ENCODE measurements around the gene HES3.
A peak's percentile ranks its signal among the peaks of the same experiment; 100 is the strongest.

HES3 gene

DNA sequence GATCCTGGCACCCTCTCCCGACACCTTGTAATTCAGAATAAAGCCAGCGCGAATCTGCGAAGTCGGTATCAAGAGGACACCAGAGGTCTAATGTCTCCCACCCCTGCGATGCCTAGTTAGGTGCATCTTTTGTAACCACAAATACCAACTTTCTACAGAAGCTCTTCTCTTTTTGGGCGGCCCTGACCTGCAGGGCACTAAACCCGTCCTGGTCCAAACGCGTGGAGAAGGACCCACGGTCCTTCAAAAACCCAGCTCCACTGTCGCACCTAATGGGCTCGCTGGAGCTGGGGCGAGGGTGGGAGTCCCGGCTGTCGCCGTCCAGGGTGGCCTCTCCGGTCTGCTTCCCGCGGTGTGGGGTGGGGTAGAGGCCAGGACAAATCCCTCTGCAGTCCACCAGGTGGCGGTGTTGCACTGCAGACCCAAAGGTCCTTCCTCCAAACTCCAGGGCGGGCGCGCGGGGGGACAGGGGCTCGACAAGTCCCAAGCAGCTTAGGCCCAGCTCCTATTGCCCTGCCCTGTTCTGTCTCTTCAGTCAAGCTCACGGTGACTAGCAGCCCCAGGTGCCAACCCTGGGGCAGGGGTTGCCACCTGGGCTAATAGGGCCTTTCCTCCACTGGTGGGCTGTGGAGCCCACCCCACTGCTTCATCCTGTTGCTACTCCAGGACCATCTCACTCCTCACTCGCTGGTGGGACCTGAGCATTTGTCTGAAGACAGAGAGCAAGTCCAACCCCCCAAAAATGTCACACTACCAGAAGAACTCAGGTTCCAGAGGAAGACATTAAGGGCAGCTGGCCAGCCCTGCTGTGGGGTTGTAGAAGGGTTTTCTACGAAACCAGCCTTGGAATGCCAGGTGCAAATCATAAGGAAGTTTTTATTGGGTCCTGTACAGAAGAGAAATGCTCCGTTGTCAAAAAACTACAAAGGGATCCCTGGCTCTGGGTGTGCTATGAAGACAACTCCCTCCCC lies 2.8 kb downstream of the HES3 start:
- Mint-ChIP-seq H3K27ac (peak overlapping the region; percentile 60), H3K9me3 (no peaks in the 10 kb centered on the region)
- DNase-seq (ENCODE audit: low spot score in 2 of 2): peak; percentile 74 to 79

DNA sequence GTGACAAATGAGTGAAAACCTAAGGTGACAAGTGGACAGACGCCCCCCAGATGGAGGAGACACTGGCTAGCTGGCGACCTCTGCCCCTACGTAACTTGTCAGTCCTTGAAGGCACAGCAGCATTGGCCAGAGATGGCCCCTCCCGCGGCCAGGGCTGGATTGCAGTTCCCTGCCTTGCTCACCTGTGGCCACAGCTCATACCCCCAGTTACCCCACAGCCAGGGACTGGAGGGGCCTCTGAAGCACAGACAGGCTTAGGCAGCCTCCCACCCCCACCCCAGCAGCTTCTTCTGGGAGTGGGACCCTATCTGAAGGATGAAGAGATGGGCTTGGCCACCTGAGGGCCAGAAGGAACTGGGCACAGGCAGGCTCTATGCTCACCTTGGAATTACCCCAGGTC lies 3.7 kb downstream of the HES3 start:
- peaks cover 32% of the 10 kb centered on the region for H3K27me3 Mint-ChIP-seq
- peaks cover 3% of the 10 kb centered on the region for H3K4me1 Mint-ChIP-seq
- H3K27ac Mint-ChIP-seq: no peak overlapping the region
- no peaks in the 10 kb centered on the region for H3K9me3 Mint-ChIP-seq
- ATAC-seq (ENCODE audit: low read depth) (no peak), DNase-seq (ENCODE audit: low spot score in 2 of 2) (no peak)
- no peaks in the 10 kb centered on the region for H3K36me3 Mint-ChIP-seq
- H3K4me3 Mint-ChIP-seq: no peak overlapping the region

More for the DNA sequence above, 2.8 kb downstream of the HES3 start:
- Mint-ChIP-seq H3K4me3 (peak overlapping the region; percentile 57), H3K4me1 (peaks cover 4% of the 10 kb centered on the region), H3K36me3 (no peaks in the 10 kb centered on the region), H3K27me3 (peaks cover 33% of the 10 kb centered on the region)
- peak; percentile 73 for ATAC-seq (ENCODE audit: low read depth)

DNA sequence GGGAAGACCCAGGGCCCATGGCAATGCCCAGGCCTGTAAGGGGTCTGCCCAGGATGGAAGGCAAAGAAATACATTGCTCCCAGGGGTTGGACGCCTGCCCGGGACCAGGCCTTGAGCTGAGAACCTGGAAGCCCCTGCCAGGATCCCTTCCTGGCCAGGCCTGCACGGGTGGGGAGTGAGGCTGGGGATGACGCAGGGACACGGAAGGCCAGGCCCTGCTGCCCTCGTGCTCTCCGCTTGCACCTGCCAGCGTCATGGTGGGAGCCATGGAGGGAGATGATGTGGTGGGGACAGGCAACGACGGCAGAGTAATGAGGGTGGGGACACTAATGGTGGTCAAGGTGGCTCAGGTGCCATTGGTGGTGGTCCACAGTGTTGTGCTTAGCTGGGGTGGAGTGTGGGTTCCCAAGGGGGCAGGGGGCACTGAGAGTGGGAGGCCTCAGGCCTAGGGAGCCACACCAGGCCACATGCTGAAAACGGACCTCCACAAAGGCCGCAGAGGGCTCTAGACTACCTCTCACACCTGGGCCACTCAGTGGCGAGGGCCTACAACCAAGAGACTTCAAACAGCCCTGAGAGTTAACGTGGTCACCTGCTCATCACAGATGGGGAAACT lies 4.3 kb downstream of the HES3 start:
- Mint-ChIP-seq H3K27me3 (peaks cover 29% of the 10 kb centered on the region), H3K4me3 (no peak overlapping the region)

DNA sequence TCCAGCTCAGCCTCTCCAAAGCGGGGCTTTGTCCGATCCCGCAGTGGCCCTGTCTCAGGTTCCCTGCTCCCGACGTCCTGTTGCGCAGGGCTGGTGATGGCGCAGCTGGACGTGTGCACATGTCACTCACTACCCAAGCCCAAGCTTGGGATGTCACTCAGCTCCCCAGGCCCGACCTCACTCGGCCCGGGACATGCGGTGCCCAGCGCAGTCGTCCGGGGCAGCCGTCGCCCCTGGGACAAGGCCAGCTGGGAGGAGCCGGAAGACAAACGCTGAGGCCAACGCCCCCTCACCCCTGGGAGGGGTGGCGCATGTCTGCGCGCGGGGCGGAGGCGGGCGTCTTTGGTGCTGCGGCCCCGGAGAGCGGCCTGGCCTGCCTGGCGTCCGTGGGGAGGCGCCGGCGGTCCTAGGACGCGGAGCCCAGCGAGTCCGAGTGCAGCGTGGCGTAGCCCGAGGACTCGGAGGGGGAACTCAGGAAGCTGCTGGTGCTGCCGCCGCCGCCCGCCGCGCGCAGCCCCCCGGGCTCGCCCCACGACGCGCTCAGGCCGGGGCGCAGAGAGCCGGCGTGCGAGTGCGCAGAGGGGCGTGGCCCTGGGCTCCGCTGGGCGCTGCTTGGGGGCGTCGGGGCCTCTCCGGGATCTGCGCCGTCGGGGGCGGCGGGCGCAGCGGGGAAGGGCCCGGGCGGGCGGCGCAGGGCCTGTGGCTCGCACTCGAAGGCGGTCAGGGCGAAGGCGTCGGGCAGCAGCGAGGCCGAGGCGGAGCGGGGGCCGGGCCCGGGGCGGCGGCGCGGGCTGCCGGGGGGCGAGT lies 5.2 kb downstream of the HES3 start:
- H3K9me3 Mint-ChIP-seq: no peaks in the 10 kb centered on the region
- peaks cover 26% of the 10 kb centered on the region for H3K27me3 Mint-ChIP-seq
- DNase-seq (ENCODE audit: low spot score in 2 of 2): no peak
- no peak overlapping the region for H3K27ac Mint-ChIP-seq
- no peaks in the 10 kb centered on the region for H3K36me3 Mint-ChIP-seq
- ATAC-seq (ENCODE audit: low read depth): no peak
- no peak overlapping the region for H3K4me3 Mint-ChIP-seq
- H3K4me1 Mint-ChIP-seq: peaks cover 3% of the 10 kb centered on the region

More for the DNA sequence above, 4.3 kb downstream of the HES3 start:
- Mint-ChIP-seq H3K9me3 (no peaks in the 10 kb centered on the region), H3K27ac (no peak overlapping the region), H3K36me3 (no peaks in the 10 kb centered on the region), H3K4me1 (peaks cover 3% of the 10 kb centered on the region)
- ATAC-seq (ENCODE audit: low read depth) (no peak), DNase-seq (ENCODE audit: low spot score in 2 of 2) (no peak)

DNA sequence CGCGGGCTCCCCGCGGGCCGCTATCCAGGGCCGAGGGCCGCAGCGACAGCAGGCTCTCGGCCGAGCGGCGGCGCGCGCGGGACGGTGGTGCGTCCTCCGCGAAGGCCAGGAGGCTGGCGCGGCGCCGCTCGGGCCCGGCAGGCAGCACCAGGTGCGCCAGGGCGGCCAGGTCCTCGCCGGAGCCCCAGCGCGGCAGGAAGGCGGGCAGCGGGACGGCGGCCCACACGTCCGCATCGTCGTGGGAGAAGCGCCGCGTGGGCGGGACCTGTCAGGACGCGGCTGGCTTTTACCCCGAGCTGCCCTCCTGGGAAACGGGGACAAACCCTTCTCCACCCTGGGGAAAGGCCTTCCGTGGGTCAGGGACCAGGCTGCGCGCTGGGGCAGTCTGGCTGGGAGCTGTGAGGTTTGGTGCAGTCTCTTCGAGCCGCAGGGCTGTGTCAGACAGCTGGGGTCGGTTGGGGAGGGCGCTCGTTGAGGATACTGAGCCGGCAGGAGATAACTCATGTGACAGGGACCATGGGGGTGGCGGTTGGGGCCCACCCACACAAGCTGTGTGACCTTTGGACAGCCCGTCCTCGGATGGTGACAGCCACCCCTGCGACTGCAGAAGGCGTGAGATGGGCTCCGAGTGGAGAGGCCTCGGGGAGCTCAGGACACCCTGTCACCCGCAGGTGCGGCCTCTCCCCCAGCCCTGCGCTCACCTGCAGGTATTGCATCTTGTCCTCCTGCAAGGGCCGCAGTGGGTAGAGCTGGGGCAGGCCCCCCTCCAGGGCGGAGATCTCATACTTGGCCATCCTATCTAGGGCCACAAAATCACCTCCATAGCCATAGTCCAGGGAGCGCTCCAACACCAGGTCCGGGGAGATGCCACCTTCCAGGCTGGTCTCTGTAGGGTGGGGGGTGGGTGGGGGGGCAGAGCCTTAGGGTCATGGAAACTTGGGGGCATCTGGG lies 6.0 kb downstream of the HES3 start:
- Mint-ChIP-seq H3K27me3 (peaks cover 25% of the 10 kb centered on the region), H3K27ac (no peak overlapping the region), H3K36me3 (no peaks in the 10 kb centered on the region), H3K9me3 (no peaks in the 10 kb centered on the region), H3K4me3 (no peak overlapping the region), H3K4me1 (peaks cover 3% of the 10 kb centered on the region)
- ATAC-seq (ENCODE audit: low read depth): no peak
- no peak for DNase-seq (ENCODE audit: low spot score in 2 of 2)

DNA sequence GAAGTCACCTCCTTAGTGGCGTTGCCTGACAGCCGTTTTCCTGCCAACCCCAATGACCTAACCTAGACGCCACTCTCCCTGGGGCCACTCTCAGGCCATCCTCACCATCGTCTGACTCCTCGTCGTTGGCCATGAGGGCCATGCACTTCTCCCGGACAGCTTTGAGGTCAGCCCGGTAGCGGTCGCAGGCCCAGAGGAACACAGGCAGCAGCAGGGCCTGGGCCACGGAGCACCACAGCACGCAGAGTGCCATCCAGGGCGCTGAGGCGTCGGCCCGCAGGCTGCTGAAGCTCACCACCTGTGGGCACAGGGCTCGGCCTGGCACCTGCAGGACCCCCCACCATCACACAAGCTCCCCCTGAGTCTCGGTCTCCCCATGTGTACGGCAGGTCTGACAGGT lies 7.3 kb downstream of the HES3 start:
- ATAC-seq (ENCODE audit: low read depth) (no peak), DNase-seq (ENCODE audit: low spot score in 2 of 2) (no peak)
- Mint-ChIP-seq H3K27me3 (peaks cover 25% of the 10 kb centered on the region), H3K27ac (no peak overlapping the region), H3K4me1 (peaks cover 3% of the 10 kb centered on the region), H3K36me3 (no peaks in the 10 kb centered on the region), H3K9me3 (no peaks in the 10 kb centered on the region), H3K4me3 (no peak overlapping the region)

DNA sequence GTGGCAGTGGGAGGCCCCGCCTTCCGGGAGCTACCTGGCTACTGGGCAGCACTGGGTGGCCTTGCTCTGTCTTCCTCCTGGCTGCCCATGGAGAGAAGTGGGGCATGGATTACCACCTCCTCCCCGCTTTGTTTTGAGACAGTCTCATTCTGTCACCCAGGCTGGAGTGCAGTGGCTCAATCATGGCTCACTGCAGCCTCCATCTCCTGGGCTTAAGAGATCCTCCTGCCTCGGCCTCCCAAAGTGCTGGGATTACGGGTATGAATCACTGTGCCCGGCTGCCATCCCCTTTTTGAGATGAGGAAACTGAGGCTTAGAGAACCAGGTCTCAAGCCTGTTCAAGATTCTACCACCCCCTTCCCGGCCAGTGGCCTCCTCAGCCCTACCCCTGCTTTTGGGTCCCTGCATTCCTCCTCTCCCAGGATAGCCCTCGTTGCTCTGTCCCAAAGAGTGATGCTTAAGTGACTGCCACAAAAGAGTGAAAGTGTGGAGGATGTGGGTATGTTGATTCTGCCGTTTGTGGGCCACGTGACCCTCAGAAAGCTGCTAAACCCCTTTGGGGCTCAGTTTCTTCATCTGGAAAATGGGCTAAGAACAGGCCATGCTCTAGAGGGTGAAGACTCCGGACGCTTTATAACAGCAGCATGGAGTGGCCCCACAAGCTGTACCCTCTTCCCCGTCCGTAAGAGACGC lies 7.8 kb downstream of the HES3 start:
- H3K27ac Mint-ChIP-seq: no peak overlapping the region
- no peaks in the 10 kb centered on the region for H3K4me1 Mint-ChIP-seq
- no peaks in the 10 kb centered on the region for H3K36me3 Mint-ChIP-seq
- H3K27me3 Mint-ChIP-seq: peaks cover 21% of the 10 kb centered on the region
- H3K9me3 Mint-ChIP-seq: no peaks in the 10 kb centered on the region
- DNase-seq (ENCODE audit: low spot score in 2 of 2): no peak
- ATAC-seq (ENCODE audit: low read depth): no peak
- H3K4me3 Mint-ChIP-seq: no peak overlapping the region

DNA sequence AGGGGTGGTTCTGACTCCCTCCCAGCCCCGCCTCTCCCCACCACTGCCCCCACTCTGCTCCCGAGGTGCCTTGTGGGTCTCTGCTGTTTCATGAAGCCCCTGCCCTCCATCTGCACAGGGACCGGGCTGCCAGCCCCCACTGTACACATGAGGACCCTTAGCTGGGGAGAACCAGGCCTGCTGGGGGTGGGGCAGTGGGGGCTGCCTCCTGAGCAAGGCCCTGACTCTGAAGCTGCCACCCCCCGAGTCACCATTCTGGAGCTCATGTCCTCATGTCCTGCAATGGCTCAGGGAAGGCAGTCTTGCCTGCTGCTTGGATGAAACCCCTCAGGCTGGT lies 8.4 kb downstream of the HES3 start:
- no peak overlapping the region for H3K4me3 Mint-ChIP-seq
- peaks cover 18% of the 10 kb centered on the region for H3K27me3 Mint-ChIP-seq
- DNase-seq (ENCODE audit: low spot score in 2 of 2) (no peak), ATAC-seq (ENCODE audit: low read depth) (no peak)
- H3K4me1 Mint-ChIP-seq: no peaks in the 10 kb centered on the region
- no peaks in the 10 kb centered on the region for H3K9me3 Mint-ChIP-seq
- H3K27ac Mint-ChIP-seq: no peak overlapping the region
- no peaks in the 10 kb centered on the region for H3K36me3 Mint-ChIP-seq

DNA sequence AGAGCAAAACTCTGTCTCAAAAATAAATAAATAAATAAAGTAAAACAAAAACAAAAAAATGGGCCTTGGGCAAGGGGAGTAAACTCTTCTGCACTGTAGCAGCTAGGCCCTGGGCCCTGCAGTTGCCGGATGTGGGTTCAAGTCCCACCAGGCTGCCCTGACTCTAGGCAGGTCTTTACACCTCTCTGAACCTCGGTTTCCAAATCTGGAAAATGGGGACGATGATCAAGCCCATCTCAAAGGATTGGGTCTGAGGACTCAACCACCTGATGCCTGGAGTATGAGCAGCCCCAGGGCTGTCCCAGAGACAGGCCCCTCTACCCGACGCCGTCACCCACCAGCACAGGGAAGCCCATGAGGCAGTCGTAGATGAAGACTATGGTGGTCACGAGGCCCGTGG lies 9.4 kb downstream of the HES3 start:
- no peak for DNase-seq (ENCODE audit: low spot score in 2 of 2)
- Mint-ChIP-seq H3K27ac (no peak overlapping the region), H3K4me3 (no peak overlapping the region), H3K27me3 (peaks cover 14% of the 10 kb centered on the region), H3K36me3 (no peaks in the 10 kb centered on the region), H3K9me3 (no peaks in the 10 kb centered on the region), H3K4me1 (no peaks in the 10 kb centered on the region)
- ATAC-seq (ENCODE audit: low read depth): no peak

DNA sequence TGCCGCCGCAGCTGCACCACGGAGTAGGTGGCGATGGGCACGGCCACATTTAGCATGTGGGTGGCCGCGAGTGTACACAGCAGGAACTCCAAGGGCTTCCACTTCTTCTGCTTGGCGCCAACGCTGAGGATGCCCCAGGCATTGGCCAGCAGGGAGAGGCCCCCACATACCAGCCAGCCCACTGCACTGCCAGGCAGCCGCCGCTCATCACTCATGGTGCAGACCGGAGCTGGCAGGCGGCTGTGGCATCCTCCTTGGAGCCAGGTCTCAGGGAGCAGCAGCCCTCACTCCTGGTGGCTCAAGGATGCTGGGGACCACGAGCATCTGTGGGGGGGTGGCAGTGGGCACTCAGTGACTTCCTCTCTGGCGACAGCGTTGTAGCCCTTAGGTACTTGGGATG lies 10.7 kb downstream of the HES3 start:
- Mint-ChIP-seq H3K4me1 (no peaks in the 10 kb centered on the region), H3K27me3 (peaks cover 14% of the 10 kb centered on the region), H3K36me3 (no peaks in the 10 kb centered on the region), H3K27ac (no peak overlapping the region), H3K4me3 (no peak overlapping the region), H3K9me3 (no peaks in the 10 kb centered on the region)
- ATAC-seq (ENCODE audit: low read depth) (no peak), DNase-seq (ENCODE audit: low spot score in 2 of 2) (no peak)

DNA sequence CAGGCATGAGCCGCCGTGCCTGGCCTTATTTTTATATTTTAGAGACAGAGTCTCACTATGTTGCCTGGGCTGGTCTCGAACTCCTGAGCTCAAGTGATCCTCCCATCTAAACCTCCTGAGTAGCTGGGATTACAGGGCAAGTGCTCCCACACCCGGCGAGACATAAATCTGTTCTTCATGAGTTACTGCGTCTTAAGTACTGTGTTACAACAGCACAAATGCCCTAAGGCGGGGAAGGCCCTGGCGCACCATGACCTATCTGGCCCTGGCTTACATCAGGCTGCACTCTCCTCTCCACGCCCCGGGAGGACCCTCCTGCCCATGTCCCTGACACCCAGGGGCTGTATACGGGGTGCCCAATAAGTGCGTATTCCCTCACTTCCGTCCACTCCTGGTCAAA lies 12.7 kb downstream of the HES3 start:
- H3K4me3 Mint-ChIP-seq: no peak overlapping the region
- no peaks in the 10 kb centered on the region for H3K36me3 Mint-ChIP-seq
- H3K27ac Mint-ChIP-seq: no peak overlapping the region
- H3K4me1 Mint-ChIP-seq: no peaks in the 10 kb centered on the region
- H3K27me3 Mint-ChIP-seq: peaks cover 4% of the 10 kb centered on the region
- DNase-seq (ENCODE audit: low spot score in 2 of 2): no peak
- ATAC-seq (ENCODE audit: low read depth): no peak
- no peaks in the 10 kb centered on the region for H3K9me3 Mint-ChIP-seq

DNA sequence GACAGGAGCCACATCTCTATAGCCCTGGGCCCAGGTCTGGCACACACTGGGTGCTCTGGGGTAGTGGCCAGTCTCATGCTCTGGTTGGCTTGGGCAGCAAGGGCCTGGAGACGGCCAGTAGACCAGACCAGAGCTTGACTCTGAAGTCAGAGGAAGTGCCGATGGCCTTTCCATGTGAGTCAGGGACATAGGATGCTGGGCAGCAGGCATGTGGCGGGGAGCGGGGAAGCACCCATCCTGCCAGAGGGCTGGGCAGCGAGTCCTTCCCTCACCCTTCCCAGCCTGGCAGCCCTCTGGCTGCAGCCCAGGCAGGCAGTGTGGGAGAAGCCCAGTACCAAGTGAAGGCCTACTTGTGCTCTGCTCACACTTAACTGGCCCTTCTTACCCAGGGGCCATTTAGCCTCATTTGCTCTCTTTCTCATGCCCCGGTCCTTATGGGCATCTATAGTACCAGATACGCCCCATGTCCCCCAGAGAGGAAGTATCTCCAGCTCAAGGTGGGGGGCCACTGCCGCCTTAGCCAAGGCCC lies 13.6 kb downstream of the HES3 start:
- DNase-seq (ENCODE audit: low spot score in 2 of 2): no peak
- H3K36me3 Mint-ChIP-seq: no peaks in the 10 kb centered on the region
- H3K4me3 Mint-ChIP-seq: no peak overlapping the region
- peaks cover 7% of the 10 kb centered on the region for H3K27me3 Mint-ChIP-seq
- ATAC-seq (ENCODE audit: low read depth): no peak
- no peaks in the 10 kb centered on the region for H3K9me3 Mint-ChIP-seq
- H3K27ac Mint-ChIP-seq: no peak overlapping the region
- H3K4me1 Mint-ChIP-seq: peaks cover 2% of the 10 kb centered on the region

DNA sequence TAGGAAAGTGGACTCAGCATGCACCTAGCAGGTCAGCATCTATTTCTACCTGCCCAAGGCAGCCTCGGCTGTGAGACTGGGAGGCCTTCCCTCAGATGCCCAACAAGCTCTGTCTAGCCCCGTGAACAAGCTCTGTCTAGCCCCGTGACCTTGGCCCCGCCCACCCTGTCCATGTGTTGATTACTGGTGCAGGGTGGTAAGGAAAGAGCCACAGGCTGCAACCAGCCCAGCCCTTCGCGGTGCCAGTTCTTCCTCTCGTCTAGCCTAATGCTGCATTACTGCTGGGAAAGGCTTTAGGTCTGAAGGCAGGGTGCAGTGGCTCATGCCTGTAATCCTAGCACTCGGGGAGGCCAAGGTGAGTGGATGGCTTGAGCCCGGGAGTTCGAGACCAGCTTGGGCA lies 14.7 kb downstream of the HES3 start:
- Mint-ChIP-seq H3K4me3 (no peak overlapping the region), H3K36me3 (no peaks in the 10 kb centered on the region), H3K4me1 (peaks cover 2% of the 10 kb centered on the region), H3K27ac (no peak overlapping the region), H3K9me3 (no peaks in the 10 kb centered on the region), H3K27me3 (peaks cover 9% of the 10 kb centered on the region)
- no peak for ATAC-seq (ENCODE audit: low read depth)
- no peak for DNase-seq (ENCODE audit: low spot score in 2 of 2)
